Effector CD8-positive, alpha-beta T cell (primary cell): ENCODE data around the gene CHPF2.

Experiments
- DNase-seq: peaks from one replicate; lab custom pipeline; 2025; lab: John Stamatoyannopoulos, UW

Gene CHPF2

GRCh38 chr7:151246102-151246850 is 14.0 kb downstream of the CHPF2 start:
- no peak for DNase-seq

- DNase-seq: no peak
Measured at GRCh38 chr7:151246851-151247580, 14.7 kb downstream of the CHPF2 start.

GRCh38 chr7:151247611-151248345 is 15.5 kb downstream of the CHPF2 start:
- DNase-seq: no peak

GRCh38 chr7:151248346-151249033 is 16.2 kb downstream of the CHPF2 start, which contains the start of gene SMARCD3:
TSS of gene SMARCD3 (minus strand) at chr7:151248694. CDS start at chr7:151248562, 132 bp downstream.
- DNase-seq: no peak

- no peak for DNase-seq
Measured at GRCh38 chr7:151249034-151249731, 16.9 kb downstream of the CHPF2 start.

GRCh38 chr7:151249732-151250072 is 17.4 kb downstream of the CHPF2 start:
- DNase-seq: no peak

GRCh38 chr7:151250181-151251132 is 18.2 kb downstream of the CHPF2 start:
- no peak for DNase-seq

GRCh38 chr7:151251328-151251688 is 19.0 kb downstream of the CHPF2 start:
- no peak for DNase-seq

- peak; percentile 29 for DNase-seq
Measured at GRCh38 chr7:151251689-151252560, 19.6 kb downstream of the CHPF2 start.

GRCh38 chr7:151252561-151252835 is 20.2 kb downstream of the CHPF2 start:
- no peak for DNase-seq

GRCh38 chr7:151252961-151253711 is 20.9 kb downstream of the CHPF2 start:
- no peak for DNase-seq

- DNase-seq: no peak
Measured at GRCh38 chr7:151254316-151254715, 22.0 kb downstream of the CHPF2 start.

- DNase-seq: no peak
Measured at GRCh38 chr7:151254851-151255250, 22.6 kb downstream of the CHPF2 start.

GRCh38 chr7:151255390-151255789 is 23.1 kb downstream of the CHPF2 start:
- no peak for DNase-seq

GRCh38 chr7:151256410-151257045 is 24.2 kb downstream of the CHPF2 start:
- DNase-seq: no peak

GRCh38 chr7:151257990-151258389 is 25.7 kb downstream of the CHPF2 start:
- no peak for DNase-seq

- no peak for DNase-seq
Measured at GRCh38 chr7:151260471-151260870, 28.2 kb downstream of the CHPF2 start.

- no peak for DNase-seq
Measured at GRCh38 chr7:151260883-151261282, 28.6 kb downstream of the CHPF2 start.
